Type B pancreatic cell (in vitro differentiated cells): Measurements from ENCODE around the gene HIF3A. TPM values are rescaled to one million over a fixed set of nuclear protein-coding genes. Genes with fewer than 3 reads are reported as not detected.

Source experiments
- DNase-seq: peaks from one replicate; pipeline ENCODE4 v3.0.0; 2021; ENCODE audit warnings: mixed read lengths; ENCODE audit not compliant: unreplicated experiment; ENCODE audit errors: extremely low spot score
- H3K27ac Mint-ChIP-seq: 2 replicates; pipeline ENCODE4 v1.8.0; 2021; ENCODE audit warnings: mild to moderate bottlenecking, mixed read lengths
- H3K27me3 Mint-ChIP-seq: 2 replicates; pipeline ENCODE4 v1.8.0; 2021; ENCODE audit warnings: mixed read lengths
- H3K36me3 Mint-ChIP-seq: 2 replicates; pipeline ENCODE4 v1.8.0; 2021; ENCODE audit warnings: mixed read lengths
- H3K4me1 Mint-ChIP-seq: one replicate; pipeline ENCODE4 v1.8.0; 2021; ENCODE audit warnings: mixed read lengths; ENCODE audit not compliant: unreplicated experiment
- H3K4me3 Mint-ChIP-seq: 2 replicates; pipeline ENCODE4 v1.8.0; 2021; ENCODE audit warnings: mild to moderate bottlenecking, mixed read lengths
- H3K9me3 Mint-ChIP-seq: 2 replicates; pipeline ENCODE4 v1.8.0; 2021; ENCODE audit warnings: mixed read lengths
- total RNA-seq: library from RNA; stranded (reverse); gene quantifications from 2 replicates; pipeline ENCODE4 v1.2.1, GENCODE V29; 2021; ENCODE audit warnings: low replicate concordance
- TF ChIP-seq, protein P1 (sequence below): fragments of 200-600 bp; sonication (generic); conservative IDR thresholded peaks from 2 replicates; pipeline ENCODE4 v1.5.0; 2021; ENCODE audit warnings: antibody characterized with exemption, mild to moderate bottlenecking

Gene HIF3A
- total RNA-seq, 1 donor from 2014 or later: 62.4 TPM

DNA sequence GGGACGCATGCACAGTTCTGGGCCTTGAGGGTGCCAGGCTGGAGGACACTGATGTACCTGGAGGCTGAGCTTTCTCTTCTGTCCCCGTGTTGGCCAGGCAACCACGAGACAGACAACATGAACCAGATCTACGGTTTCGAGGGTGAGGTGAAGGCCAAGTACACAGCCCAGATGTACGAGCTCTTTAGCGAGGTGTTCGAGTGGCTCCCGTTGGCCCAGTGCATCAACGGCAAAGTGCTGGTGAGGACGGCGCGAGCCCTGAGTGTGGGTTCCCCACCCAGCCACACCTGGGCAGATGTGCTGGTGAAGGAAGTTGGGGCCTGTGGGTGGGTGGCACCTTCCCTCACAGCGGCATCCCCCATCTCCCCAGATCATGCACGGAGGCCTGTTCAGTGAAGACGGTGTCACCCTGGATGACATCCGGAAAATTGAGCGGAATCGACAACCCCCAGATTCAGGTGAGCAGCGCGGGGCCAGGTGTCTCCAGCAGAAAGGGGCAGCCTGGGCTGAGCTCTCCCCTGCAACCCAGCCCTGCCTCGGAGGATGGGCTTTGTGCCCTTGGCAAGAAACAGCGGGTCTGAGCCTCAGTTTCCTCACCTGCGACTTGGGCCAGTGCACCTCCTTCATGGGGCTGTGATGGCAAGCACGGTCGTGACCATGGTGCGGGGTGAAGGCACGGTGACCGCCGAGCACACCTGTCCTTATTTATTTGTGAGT lies 90.3 kb downstream of the HIF3A start:
- no peak for DNase-seq
- TF ChIP-seq, protein P1, sequence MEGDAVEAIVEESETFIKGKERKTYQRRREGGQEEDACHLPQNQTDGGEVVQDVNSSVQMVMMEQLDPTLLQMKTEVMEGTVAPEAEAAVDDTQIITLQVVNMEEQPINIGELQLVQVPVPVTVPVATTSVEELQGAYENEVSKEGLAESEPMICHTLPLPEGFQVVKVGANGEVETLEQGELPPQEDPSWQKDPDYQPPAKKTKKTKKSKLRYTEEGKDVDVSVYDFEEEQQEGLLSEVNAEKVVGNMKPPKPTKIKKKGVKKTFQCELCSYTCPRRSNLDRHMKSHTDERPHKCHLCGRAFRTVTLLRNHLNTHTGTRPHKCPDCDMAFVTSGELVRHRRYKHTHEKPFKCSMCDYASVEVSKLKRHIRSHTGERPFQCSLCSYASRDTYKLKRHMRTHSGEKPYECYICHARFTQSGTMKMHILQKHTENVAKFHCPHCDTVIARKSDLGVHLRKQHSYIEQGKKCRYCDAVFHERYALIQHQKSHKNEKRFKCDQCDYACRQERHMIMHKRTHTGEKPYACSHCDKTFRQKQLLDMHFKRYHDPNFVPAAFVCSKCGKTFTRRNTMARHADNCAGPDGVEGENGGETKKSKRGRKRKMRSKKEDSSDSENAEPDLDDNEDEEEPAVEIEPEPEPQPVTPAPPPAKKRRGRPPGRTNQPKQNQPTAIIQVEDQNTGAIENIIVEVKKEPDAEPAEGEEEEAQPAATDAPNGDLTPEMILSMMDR: no peak
- Mint-ChIP-seq H3K9me3 (no peaks in the 10 kb centered on the region), H3K4me3 (no peak overlapping the region), H3K27ac (no peak overlapping the region), H3K4me1 (peaks cover under 1% of the 10 kb centered on the region), H3K36me3 (peaks cover 45% of the 10 kb centered on the region), H3K27me3 (no peaks in the 10 kb centered on the region)

DNA sequence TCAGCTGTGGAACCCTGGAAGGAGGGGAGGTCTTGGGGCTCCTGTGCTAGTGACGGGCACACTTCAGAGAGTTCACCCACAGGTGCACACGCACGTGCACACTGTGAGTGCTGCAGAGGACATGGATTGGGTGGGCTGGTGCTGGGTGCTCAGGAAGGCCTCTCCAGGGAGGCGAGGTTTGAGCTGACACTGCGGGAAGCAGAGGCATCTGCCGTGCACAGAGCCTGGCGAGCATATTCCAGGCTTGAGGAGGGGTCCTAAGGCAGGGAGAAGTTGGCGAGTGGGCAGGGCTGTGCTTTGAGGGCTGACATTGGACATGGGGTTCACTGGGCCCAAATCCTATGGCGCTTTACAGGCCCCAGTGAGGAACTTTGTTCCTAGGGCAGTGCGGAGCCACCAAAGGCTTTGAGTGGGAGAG lies 90.9 kb downstream of the HIF3A start:
- TF ChIP-seq, protein P1: no peak
- Mint-ChIP-seq H3K27me3 (no peaks in the 10 kb centered on the region), H3K9me3 (no peaks in the 10 kb centered on the region), H3K4me3 (no peak overlapping the region), H3K4me1 (peaks cover 7% of the 10 kb centered on the region), H3K36me3 (peaks cover 42% of the 10 kb centered on the region), H3K27ac (no peak overlapping the region)
- DNase-seq: no peak

DNA sequence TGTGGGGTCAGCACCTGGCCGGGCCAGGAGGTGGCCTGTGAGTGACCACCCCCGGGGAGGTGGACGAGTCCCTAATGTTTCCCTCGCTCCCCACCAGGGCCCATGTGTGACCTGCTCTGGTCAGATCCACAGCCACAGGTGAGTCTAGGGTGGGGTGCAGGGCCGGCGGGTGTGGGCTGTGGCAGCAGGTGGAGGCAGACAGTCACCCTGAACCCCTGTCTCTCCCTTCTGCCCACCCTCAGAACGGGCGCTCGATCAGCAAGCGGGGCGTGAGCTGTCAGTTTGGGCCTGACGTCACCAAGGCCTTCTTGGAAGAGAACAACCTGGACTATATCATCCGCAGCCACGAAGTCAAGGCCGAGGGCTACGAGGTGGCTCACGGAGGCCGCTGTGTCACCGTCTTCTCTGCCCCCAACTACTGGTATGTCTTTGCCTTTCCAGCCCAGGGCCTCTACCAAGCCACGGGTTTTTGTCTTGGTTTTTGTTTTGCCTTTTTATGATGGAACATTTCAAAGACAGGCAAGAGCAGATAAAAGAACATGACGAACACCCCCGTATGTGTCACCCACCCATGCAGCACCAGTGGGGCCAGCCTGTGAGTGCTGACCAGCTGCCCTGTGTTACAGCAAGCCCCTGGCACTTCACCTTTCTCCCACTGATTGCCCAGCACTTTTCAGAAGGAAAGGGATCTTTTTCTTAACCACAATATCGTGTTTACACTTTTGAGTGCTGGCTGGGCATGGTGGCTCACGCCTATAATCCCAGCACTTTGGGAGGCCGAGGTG lies 91.7 kb downstream of the HIF3A start:
- H3K27ac Mint-ChIP-seq: no peak overlapping the region
- no peak overlapping the region for H3K4me3 Mint-ChIP-seq
- peaks cover 41% of the 10 kb centered on the region for H3K36me3 Mint-ChIP-seq
- no peaks in the 10 kb centered on the region for H3K27me3 Mint-ChIP-seq
- peaks cover 14% of the 10 kb centered on the region for H3K4me1 Mint-ChIP-seq
- no peak for DNase-seq
- no peaks in the 10 kb centered on the region for H3K9me3 Mint-ChIP-seq
- TF ChIP-seq, protein P1: no peak

DNA sequence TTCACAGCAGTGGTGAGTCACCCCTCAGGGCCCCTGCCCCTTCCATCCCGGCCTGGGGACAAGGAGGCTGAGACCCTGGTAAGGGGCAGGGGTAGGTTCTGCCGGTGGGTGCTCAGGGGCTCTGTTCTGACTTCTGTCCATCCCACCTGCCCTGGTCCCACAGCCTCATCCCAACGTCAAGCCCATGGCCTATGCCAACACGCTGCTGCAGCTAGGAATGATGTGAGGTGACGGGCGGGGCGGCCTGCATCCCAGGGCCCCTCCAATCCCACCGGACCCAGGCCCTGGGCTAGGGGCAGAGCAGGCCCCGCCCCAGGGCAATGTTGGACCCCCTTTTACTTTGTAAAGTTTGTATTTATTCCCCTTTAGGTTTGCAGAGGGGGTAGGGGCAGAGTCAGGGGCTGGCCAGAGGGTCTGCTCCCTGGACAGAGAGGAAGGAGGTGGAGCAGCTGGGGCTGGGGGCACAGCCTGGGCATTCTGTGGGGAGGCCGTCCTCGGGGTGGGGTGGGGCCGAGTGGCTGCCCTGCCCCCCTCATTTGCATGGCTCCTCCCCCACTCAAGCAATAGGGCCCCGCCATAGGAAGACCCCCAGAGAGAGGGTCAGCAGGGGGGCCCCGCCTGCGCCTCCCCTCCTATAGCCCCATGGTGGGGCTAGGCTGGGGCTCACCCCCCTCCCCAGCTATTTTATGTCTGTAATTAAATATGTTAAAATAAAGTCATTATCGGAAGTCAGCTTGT lies 93.4 kb downstream of the HIF3A start:
- Mint-ChIP-seq H3K27me3 (no peaks in the 10 kb centered on the region), H3K27ac (no peak overlapping the region), H3K36me3 (peaks cover 34% of the 10 kb centered on the region), H3K4me3 (no peak overlapping the region), H3K4me1 (peaks cover 14% of the 10 kb centered on the region), H3K9me3 (no peaks in the 10 kb centered on the region)
- TF ChIP-seq, protein P1: no peak
- no peak for DNase-seq

DNA sequence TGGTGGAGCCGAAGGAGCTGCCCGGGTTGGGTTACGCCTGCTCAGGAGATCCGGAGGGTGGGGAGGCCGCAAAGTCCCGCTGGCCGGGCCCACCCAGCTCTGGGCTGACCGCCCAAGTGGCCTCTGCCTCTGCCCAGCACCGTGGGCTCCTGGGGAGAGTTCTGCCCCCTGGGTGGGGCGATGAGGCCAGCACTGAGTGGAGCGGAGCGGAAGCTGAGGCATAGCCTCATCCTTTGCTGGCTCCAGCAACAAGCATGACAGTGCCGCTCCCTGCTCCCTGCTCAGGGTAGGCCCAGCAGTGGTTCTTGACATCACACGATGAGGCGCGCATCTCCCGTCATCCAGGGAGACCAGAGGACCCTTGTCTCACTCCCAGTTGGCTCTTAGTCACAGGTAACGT lies 94.0 kb downstream of the HIF3A start:
- TF ChIP-seq, protein P1: no peak
- no peak for DNase-seq
- H3K27ac Mint-ChIP-seq: no peak overlapping the region
- peaks cover 19% of the 10 kb centered on the region for H3K4me1 Mint-ChIP-seq
- no peaks in the 10 kb centered on the region for H3K9me3 Mint-ChIP-seq
- H3K4me3 Mint-ChIP-seq: no peak overlapping the region
- H3K36me3 Mint-ChIP-seq: peaks cover 33% of the 10 kb centered on the region
- no peaks in the 10 kb centered on the region for H3K27me3 Mint-ChIP-seq
